ENCODE data around the gene GUCD1.

Gene GUCD1

DNA sequence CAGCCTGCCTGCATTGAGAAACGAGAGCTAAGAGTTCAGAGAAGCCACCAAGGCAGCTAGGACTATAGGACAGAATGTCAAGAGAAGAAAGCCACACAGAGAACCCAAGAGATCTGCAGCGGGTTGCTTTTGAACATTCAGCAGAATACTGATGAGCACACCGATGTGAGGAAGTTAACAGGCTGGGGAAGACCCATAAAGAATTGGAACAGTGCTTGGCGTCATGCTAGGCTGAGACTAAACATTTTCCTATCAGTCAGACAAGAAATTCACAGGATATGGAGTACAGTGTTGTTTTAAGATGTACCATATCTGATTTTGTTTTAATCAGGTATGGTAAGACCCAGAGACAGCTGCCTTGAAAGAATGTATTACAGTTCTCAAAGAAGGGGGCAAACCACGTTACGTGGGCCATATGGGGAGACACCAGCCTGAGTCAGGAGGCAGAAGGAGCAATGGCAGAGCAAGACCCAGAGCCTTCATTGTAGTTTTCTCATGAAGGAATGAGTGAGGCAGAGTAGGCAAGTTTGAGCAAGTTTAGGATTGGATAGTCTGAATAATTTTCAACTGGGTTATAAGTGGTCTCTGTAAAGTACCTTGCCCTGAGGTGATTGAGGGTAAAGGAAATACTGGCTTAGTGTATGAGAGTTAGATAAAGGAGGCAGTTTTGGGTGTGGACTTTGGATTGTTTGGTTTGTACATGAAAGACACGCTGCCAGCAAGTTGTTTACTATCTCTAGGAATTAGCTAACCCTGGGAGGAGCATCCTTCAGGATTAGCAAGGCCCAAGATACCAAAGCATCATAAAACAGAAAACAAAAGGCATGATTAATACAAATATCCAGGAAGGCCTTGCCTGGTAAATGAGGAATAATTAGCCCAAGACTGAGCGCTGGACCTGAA, 23.7 kb upstream of the GUCD1 start (continued):
- TF ChIP-seq ZNF140 (tag by site-specific recombination; IDR thresholded peaks at IDR 0.05) (no peak), ZNF776 (tag by site-specific recombination; IDR thresholded peaks at IDR 0.05; ENCODE audit: borderline replicate concordance) (no peak), ZBTB11 (tag by site-specific recombination; conservative IDR thresholded peaks at IDR 0.05; ENCODE audit: low read depth) (no peak), ZNF670 (tag by site-specific recombination; IDR thresholded peaks at IDR 0.05; ENCODE audit: low read depth) (no peak)
- TF ChIP-seq, protein P1, sequence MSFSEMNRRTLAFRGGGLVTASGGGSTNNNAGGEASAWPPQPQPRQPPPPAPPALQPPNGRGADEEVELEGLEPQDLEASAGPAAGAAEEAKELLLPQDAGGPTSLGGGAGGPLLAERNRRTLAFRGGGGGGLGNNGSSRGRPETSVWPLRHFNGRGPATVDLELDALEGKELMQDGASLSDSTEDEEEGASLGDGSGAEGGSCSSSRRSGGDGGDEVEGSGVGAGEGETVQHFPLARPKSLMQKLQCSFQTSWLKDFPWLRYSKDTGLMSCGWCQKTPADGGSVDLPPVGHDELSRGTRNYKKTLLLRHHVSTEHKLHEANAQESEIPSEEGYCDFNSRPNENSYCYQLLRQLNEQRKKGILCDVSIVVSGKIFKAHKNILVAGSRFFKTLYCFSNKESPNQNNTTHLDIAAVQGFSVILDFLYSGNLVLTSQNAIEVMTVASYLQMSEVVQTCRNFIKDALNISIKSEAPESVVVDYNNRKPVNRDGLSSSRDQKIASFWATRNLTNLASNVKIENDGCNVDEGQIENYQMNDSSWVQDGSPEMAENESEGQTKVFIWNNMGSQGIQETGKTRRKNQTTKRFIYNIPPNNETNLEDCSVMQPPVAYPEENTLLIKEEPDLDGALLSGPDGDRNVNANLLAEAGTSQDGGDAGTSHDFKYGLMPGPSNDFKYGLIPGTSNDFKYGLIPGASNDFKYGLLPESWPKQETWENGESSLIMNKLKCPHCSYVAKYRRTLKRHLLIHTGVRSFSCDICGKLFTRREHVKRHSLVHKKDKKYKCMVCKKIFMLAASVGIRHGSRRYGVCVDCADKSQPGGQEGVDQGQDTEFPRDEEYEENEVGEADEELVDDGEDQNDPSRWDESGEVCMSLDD (tag by site-specific recombination; IDR thresholded peaks at IDR 0.05) = no peak

GRCh38 chr22:24576778-24577177, 21.8 kb upstream of the GUCD1 start:
- Histone ChIP-seq H3K4me3 (ENCODE audit: low read depth, low read length) (no peak overlapping the region), H3K27ac (ENCODE audit: extremely low read depth, low read depth, low read length) (no peak overlapping the region; the same call in 1 of the 2 replicates), H3K4me1 (ENCODE audit: control insufficient read depth, insufficient read depth, low read length) (0 out of 2 replicates have a peak, but pooled peaks cover 3% of the 10 kb centered on the region), H3K9me3 (ENCODE audit: control insufficient read depth, insufficient read depth, low read depth, low read length) (no peaks in the 10 kb centered on the region), H3K36me3 (ENCODE audit: control insufficient read depth in 2 of 2, insufficient read depth in 1 of 2, low read length in 2 of 2) (peaks cover 38 to 42% of the 10 kb centered on the region in 2 experiments)
- ChIA-PET CTCF (no interaction called here), POLR2A (no interaction called here)
- TF ChIP-seq ZBTB20 (tag by site-specific recombination; IDR thresholded peaks at IDR 0.05) (no peak), YY2 (tag by site-specific recombination; IDR thresholded peaks at IDR 0.05) (no peak), ZNF280C (tag by site-specific recombination; IDR thresholded peaks at IDR 0.05) (no peak), ZNF23 (tag by site-specific recombination; IDR thresholded peaks at IDR 0.05; ENCODE audit: borderline replicate concordance) (no peak), ZNF155 (tag by site-specific recombination; IDR thresholded peaks at IDR 0.05) (no peak), ZNF121 (tag by site-specific recombination; IDR thresholded peaks at IDR 0.05) (no peak), PRDM1 (tag by site-specific recombination; IDR thresholded peaks at IDR 0.05) (no peak), ZNF391 (tag by site-specific recombination; IDR thresholded peaks at IDR 0.05; ENCODE audit: borderline replicate concordance, low read depth) (no peak), OSR2 (tag by site-specific recombination; IDR thresholded peaks at IDR 0.05) (no peak)
- TF ChIP-seq, protein P2, sequence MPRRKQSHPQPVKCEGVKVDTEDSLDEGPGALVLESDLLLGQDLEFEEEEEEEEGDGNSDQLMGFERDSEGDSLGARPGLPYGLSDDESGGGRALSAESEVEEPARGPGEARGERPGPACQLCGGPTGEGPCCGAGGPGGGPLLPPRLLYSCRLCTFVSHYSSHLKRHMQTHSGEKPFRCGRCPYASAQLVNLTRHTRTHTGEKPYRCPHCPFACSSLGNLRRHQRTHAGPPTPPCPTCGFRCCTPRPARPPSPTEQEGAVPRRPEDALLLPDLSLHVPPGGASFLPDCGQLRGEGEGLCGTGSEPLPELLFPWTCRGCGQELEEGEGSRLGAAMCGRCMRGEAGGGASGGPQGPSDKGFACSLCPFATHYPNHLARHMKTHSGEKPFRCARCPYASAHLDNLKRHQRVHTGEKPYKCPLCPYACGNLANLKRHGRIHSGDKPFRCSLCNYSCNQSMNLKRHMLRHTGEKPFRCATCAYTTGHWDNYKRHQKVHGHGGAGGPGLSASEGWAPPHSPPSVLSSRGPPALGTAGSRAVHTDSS (tag by site-specific recombination; IDR thresholded peaks at IDR 0.05) = no peak
